Measurements from ENCODE around the gene LAIR2. TPM values are rescaled to one million over a fixed set of nuclear protein-coding genes. Genes with fewer than 3 reads are reported as not detected.

LAIR2 gene
- total and polyA plus RNA-seq, 12 donors: 0.91 to 1.4 TPM; not detected in 10

DNA sequence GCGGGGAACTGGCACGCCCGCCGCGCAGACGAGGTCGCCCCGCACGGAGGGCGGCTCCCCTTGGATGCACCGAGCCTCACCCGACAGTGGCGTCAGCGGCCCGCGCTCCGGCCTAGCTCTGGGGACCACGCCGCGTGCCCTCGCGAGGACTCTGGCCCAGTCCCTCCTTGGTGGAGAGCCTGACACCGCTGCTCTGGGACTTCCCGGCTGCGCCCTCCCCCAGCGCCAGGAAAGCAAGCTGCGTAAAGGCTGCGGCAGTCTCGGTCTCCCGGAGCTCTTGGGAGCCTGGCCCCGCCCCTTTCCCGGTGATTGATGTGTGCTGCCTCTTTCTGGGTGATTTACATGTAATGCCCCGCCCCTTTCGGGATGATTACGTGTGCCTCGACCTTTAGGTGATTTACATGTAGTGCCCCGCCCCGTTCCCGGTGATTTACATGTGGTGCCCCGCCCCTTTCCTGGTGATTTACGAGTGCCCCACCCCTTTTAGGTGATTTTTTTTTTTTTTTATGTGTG, 39.0 kb upstream of the LAIR2 start, which contains the start of gene LENG9:
Gene LENG9 (minus strand): TSS at position 248 of the 513 bp plus-strand sequence. CDS start 252 bp downstream, outside the sequence.
- peak; percentile 74 to 83 for TF ChIP-seq POLR2A (IDR thresholded peaks at IDR 0.05)
- TF ChIP-seq CTCF (IDR thresholded peaks at IDR 0.05): no peak
- H3K36me3 ChIP-seq (replicated peaks in 1 of 2): peaks cover 0 to 39% of the 10 kb centered on the region in 2 donors
- intact Hi-C loops (cut with DNase I): no loop called here
- no peaks in the 10 kb centered on the region for H3K9me3 ChIP-seq (replicated peaks in 1 of 3)
- peak within 1 kb of the TSS; percentile 91 to 99 (median 95) for H3K27ac ChIP-seq
- WGBS, 4 donors: 0 to 1% (median 1%) methylated on average over 11 to 41 of the region's 41 CpGs
- H3K4me3 ChIP-seq: peak within 1 kb of the TSS in 3 of 4 donors; percentile 33 to 67 (median 35)
- DNase-seq: peak; percentile 96 to 100 (median 99)
- H3K4me1 ChIP-seq (replicated peaks in 1 of 2): peaks cover 16 to 31% of the 10 kb centered on the region in 2 donors
- no peaks in the 10 kb centered on the region for H3K27me3 ChIP-seq

DNA sequence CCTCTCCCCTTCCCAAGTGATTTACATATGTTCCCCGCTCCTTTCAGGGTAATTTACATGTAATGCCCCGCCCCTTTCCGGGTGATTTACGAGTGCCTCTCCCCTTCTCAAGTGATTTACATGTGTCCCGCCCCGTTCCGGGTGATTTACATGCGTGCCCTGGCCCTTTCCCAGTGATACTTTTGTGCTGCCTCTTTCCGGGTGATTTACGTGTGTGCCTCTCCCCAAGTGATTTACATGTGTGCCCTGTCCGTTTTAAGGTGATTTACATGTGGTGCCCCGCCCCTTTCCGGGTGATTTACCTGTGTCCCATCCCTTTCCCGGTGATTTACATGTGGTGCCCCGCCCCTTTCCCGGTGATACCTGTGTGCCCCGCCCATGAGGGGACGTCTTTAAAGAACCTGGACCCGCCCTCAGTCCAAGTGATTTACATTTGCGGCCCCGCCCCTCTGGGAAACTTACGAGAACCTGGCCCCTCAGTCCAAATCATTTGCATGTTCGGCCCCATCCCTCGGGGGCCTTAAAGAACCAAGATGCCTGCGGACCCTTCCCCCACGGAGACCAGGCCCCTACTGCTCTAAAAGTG, 38.5 kb upstream of the LAIR2 start:
- Histone ChIP-seq H3K4me3 (peak overlapping the region in 3 of 4 donors; percentile 33 to 67 (median 35)), H3K27me3 (no peaks in the 10 kb centered on the region), H3K36me3 (replicated peaks in 1 of 2) (peaks cover 0 to 34% of the 10 kb centered on the region in 2 donors), H3K4me1 (replicated peaks in 1 of 2) (peaks cover 16 to 31% of the 10 kb centered on the region in 2 donors), H3K27ac (peak overlapping the region; percentile 91 to 99 (median 95)), H3K9me3 (replicated peaks in 1 of 3) (no peaks in the 10 kb centered on the region)
- WGBS, 4 donors: 0 to 1% (median 1%) methylated on average over 21 to 26 of the region's 26 CpGs
- TF ChIP-seq POLR2A (IDR thresholded peaks at IDR 0.05) (no peak), CTCF (IDR thresholded peaks at IDR 0.05) (no peak)
- peak; percentile 87 to 97 (median 94) for DNase-seq
- intact Hi-C loops (cut with DNase I): no loop called here

GRCh38 chr19:54464630-54465425, 37.8 kb upstream of the LAIR2 start:
- peak overlapping the region; percentile 91 to 99 (median 95) for H3K27ac ChIP-seq
- peaks cover 16 to 34% of the 10 kb centered on the region in 2 donors for H3K4me1 ChIP-seq (replicated peaks in 1 of 2)
- 7 to 30% (median 17%) methylated on average over 10 to 86 of the region's 87 CpGs for WGBS, 4 donors
- intact Hi-C loops (cut with DNase I): no loop called here
- no peaks in the 10 kb centered on the region for H3K9me3 ChIP-seq (replicated peaks in 1 of 3)
- H3K4me3 ChIP-seq: peak overlapping the region in 3 of 4 donors; percentile 33 to 67 (median 35)
- DNase-seq: peak; percentile 88 to 95 (median 93)
- peaks cover 0 to 27% of the 10 kb centered on the region in 2 donors for H3K36me3 ChIP-seq (replicated peaks in 1 of 2)
- H3K27me3 ChIP-seq: peaks cover 3% of the 10 kb centered on the region
- peak in 1 of 2 donors; percentile 58 for TF ChIP-seq POLR2A (IDR thresholded peaks at IDR 0.05)
- TF ChIP-seq CTCF (IDR thresholded peaks at IDR 0.05): peak in 2 of 6 experiments; percentile 7 to 12
